Caco-2 (cell line): ENCODE results near the gene SLC16A3. TPM values are rescaled to one million over a fixed set of nuclear protein-coding genes. Genes with fewer than 3 reads are reported as not detected.
"Not testable (repeated sequence)": the region's sequence is repeated elsewhere in the genome, so short reads cannot be mapped to it uniquely, and the experiment has no call there.

Source experiments
- BruUV-seq: library from RNA; stranded (reverse); fragments of 400-500 nt; replicated peaks from 2 replicates; lab custom pipeline; 2021; lab: Mats Ljungman, UMichigan
- CTCF ChIA-PET: fragments of 300-600 bp; sonication (Branson Sonifier 250); formaldehyde crosslinking; loops from one replicate; lab custom pipeline; 2022; ENCODE audit warnings: antibody characterized with exemption; lab: Charles Lee
- POLR2A ChIA-PET: fragments of 300-600 bp; sonication (Branson Sonifier 250); formaldehyde crosslinking; loops from one replicate; lab custom pipeline; 2022; ENCODE audit warnings: antibody characterized with exemption; lab: Charles Lee
- DNase-seq, 2 experiments: peaks; one replicate each; pipeline versions ENCODE4 v3.0.0 to v3.0.0-alpha.2; 2020 to 2022
- H3K27me3 ChIP-seq: replicated peaks from 2 replicates; pipeline ENCODE4 v1.6.0; 2011; ENCODE audit warnings: low read length; ENCODE audit not compliant: control insufficient read depth, insufficient read depth
- H3K36me3 ChIP-seq: 2 replicates; pipeline ENCODE4 v1.5.1; 2011; ENCODE audit warnings: low read length; ENCODE audit not compliant: control insufficient read depth, insufficient read depth
- H3K4me1 ChIP-seq: fragments of 250-450 bp; sonication (Bioruptor Pico); 2 replicates; pipeline ENCODE4 v1.5.1; 2020; ENCODE audit warnings: mild to moderate bottlenecking
- H3K4me3 ChIP-seq: 2 replicates; pipeline ENCODE4 v1.5.1; 2011; ENCODE audit warnings: low read depth, mild to moderate bottlenecking, control low read depth, low read length
- H3K9me3 ChIP-seq: fragments of 250-450 bp; sonication (Bioruptor Pico); 2 replicates; pipeline ENCODE4 v1.5.1; 2020; ENCODE audit warnings: mild to moderate bottlenecking, moderate library complexity
- H3K27ac Mint-ChIP-seq: one replicate; pipeline ENCODE4 v1.8.0; 2022; ENCODE audit warnings: mixed read lengths; ENCODE audit not compliant: unreplicated experiment
- H3K27me3 Mint-ChIP-seq: one replicate; pipeline ENCODE4 v1.8.0; 2022; ENCODE audit warnings: mixed read lengths; ENCODE audit not compliant: insufficient read depth, unreplicated experiment
- H3K36me3 Mint-ChIP-seq: one replicate; pipeline ENCODE4 v1.8.0; 2022; ENCODE audit warnings: mild to moderate bottlenecking, mixed read lengths; ENCODE audit not compliant: insufficient read depth, unreplicated experiment
- H3K4me1 Mint-ChIP-seq: one replicate; pipeline ENCODE4 v1.8.0; 2022; ENCODE audit warnings: low read depth, mixed read lengths; ENCODE audit not compliant: unreplicated experiment
- H3K4me3 Mint-ChIP-seq: one replicate; pipeline ENCODE4 v1.8.0; 2022; ENCODE audit warnings: mild to moderate bottlenecking, moderate library complexity, mixed read lengths; ENCODE audit not compliant: unreplicated experiment
- H3K9me3 Mint-ChIP-seq: one replicate; pipeline ENCODE4 v1.8.0; 2022; ENCODE audit warnings: mixed read lengths; ENCODE audit not compliant: unreplicated experiment
- intact Hi-C: fragments of 100-400 bp; cut with micrococcal nuclease; formaldehyde crosslinking; loops from one replicate; pipeline ENCODE4 v1.10.0; 2022; ENCODE audit not compliant: unreplicated experiment
- total RNA-seq: library from RNA; stranded (reverse); gene quantifications from 2 replicates; pipeline ENCODE4 v1.2.3, GENCODE V29; 2022
- TF ChIP-seq, protein P1 (sequence below), 2 experiments: fragments of 200-600 bp in 1 of 2; IDR thresholded peaks; 1 replicate in 1 of 2; 2 replicates in 1 of 2; pipeline versions ENCODE4 v1.5.1 to v1.8.0; 2011 to 2022; ENCODE audit warnings: antibody characterized with exemption in 1 of 2, control low read depth in 1 of 2, inconsistent platforms in 1 of 2, low read depth in 1 of 2, low read length in 1 of 2, mild to moderate bottlenecking in 1 of 2, moderate library complexity in 1 of 2; ENCODE audit not compliant: insufficient read depth in 1 of 2, severe bottlenecking in 1 of 2, unreplicated experiment in 1 of 2

Gene SLC16A3
- total RNA-seq, 1 experiment from 2014 or later = 13.1 TPM

- H3K27me3 ChIP-seq = no peaks in the 10 kb centered on the region
- TF ChIP-seq, protein P1, sequence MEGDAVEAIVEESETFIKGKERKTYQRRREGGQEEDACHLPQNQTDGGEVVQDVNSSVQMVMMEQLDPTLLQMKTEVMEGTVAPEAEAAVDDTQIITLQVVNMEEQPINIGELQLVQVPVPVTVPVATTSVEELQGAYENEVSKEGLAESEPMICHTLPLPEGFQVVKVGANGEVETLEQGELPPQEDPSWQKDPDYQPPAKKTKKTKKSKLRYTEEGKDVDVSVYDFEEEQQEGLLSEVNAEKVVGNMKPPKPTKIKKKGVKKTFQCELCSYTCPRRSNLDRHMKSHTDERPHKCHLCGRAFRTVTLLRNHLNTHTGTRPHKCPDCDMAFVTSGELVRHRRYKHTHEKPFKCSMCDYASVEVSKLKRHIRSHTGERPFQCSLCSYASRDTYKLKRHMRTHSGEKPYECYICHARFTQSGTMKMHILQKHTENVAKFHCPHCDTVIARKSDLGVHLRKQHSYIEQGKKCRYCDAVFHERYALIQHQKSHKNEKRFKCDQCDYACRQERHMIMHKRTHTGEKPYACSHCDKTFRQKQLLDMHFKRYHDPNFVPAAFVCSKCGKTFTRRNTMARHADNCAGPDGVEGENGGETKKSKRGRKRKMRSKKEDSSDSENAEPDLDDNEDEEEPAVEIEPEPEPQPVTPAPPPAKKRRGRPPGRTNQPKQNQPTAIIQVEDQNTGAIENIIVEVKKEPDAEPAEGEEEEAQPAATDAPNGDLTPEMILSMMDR (IDR thresholded peaks at IDR 0.05; ENCODE audit: insufficient read depth in 1 of 2, low read depth in 1 of 2, low read length in 1 of 2, severe bottlenecking in 1 of 2, unreplicated experiment in 1 of 2) = no peak
- peaks cover 15% of the 10 kb centered on the region for H3K4me1 ChIP-seq
- Mint-ChIP-seq H3K36me3 (peaks cover 9% of the 10 kb centered on the region), H3K4me3 (no peak overlapping the region), H3K4me1 (peaks cover 12% of the 10 kb centered on the region), H3K27me3 (no peaks in the 10 kb centered on the region), H3K9me3 (no peaks in the 10 kb centered on the region), H3K27ac (peak overlapping the region; percentile 16)
- no TSS peak for BruUV-seq
- no peak overlapping the region for H3K4me3 ChIP-seq
- CTCF ChIA-PET = no interaction called here
- no peak for DNase-seq
- H3K36me3 ChIP-seq = peaks cover 2% of the 10 kb centered on the region
- intact Hi-C loops = no loop called here
- POLR2A ChIA-PET = no interaction called here
- no peaks in the 10 kb centered on the region for H3K9me3 ChIP-seq
Observed at GRCh38 chr17:82203920-82204319, 24.9 kb upstream of the SLC16A3 start.

- POLR2A ChIA-PET = interaction anchor here (0.6 to 1.4 kb wide), 4 partner anchors 68 to 690 kb away, joined by 3 to 9 read pairs (median 4); no protein-coding TSS in a partner anchor
- H3K27me3 ChIP-seq = no peaks in the 10 kb centered on the region
- Mint-ChIP-seq H3K27ac (peak overlapping the region; percentile 96), H3K4me3 (no peak overlapping the region), H3K27me3 (no peaks in the 10 kb centered on the region), H3K9me3 (no peaks in the 10 kb centered on the region), H3K36me3 (peaks cover 9% of the 10 kb centered on the region), H3K4me1 (peaks cover 12% of the 10 kb centered on the region)
- H3K9me3 ChIP-seq = no peaks in the 10 kb centered on the region
- H3K4me3 ChIP-seq = no peak overlapping the region
- peaks cover 2% of the 10 kb centered on the region for H3K36me3 ChIP-seq
- no TSS peak for BruUV-seq
- H3K4me1 ChIP-seq = peaks cover 15% of the 10 kb centered on the region
- TF ChIP-seq, protein P1 (IDR thresholded peaks at IDR 0.05; ENCODE audit: insufficient read depth in 1 of 2, low read depth in 1 of 2, low read length in 1 of 2, severe bottlenecking in 1 of 2, unreplicated experiment in 1 of 2) = no peak
- CTCF ChIA-PET = interaction anchor here (0.6 to 1.0 kb wide), 4 partner anchors 31 to 288 kb away, joined by 3 to 4 read pairs (median 4); partner anchors contain the start of genes CENPX and LRRC45
- intact Hi-C loops = no loop called here
- no peak for DNase-seq
Observed at GRCh38 chr17:82204831-82205719, 23.8 kb upstream of the SLC16A3 start.

GRCh38 chr17:82205720-82206508 lies 22.9 kb upstream of the SLC16A3 start:
- Mint-ChIP-seq H3K4me3 (peak overlapping the region; percentile 63), H3K36me3 (peaks cover 9% of the 10 kb centered on the region), H3K4me1 (peaks cover 12% of the 10 kb centered on the region), H3K9me3 (no peaks in the 10 kb centered on the region), H3K27ac (peak overlapping the region; percentile 96), H3K27me3 (no peaks in the 10 kb centered on the region)
- TF ChIP-seq, protein P1 (IDR thresholded peaks at IDR 0.05; ENCODE audit: insufficient read depth in 1 of 2, low read depth in 1 of 2, low read length in 1 of 2, severe bottlenecking in 1 of 2, unreplicated experiment in 1 of 2) = peak; percentile 90 to 96
- DNase-seq = peak; percentile 88 to 90
- POLR2A ChIA-PET = interaction anchor here (0.6 to 1.4 kb wide), 5 partner anchors 67 to 690 kb away, joined by 3 to 9 read pairs (median 3); partner anchors contain the start of gene DCXR
- Histone ChIP-seq H3K36me3 (peaks cover 2% of the 10 kb centered on the region), H3K4me3 (no peak overlapping the region), H3K4me1 (peaks cover 15% of the 10 kb centered on the region), H3K9me3 (no peaks in the 10 kb centered on the region), H3K27me3 (no peaks in the 10 kb centered on the region)
- intact Hi-C loops = loop anchor here (1.0 to 2.0 kb wide), 2 partner anchors 29 to 115 kb away; no protein-coding TSS in a partner anchor
- TSS peak; percentile 48 for BruUV-seq
- CTCF ChIA-PET = interaction anchor here (0.6 to 1.2 kb wide), 11 partner anchors 14 to 432 kb away, joined by 3 to 5 read pairs (median 3); partner anchors contain the start of genes CENPX, LRRC45 and SLC16A3

DNA sequence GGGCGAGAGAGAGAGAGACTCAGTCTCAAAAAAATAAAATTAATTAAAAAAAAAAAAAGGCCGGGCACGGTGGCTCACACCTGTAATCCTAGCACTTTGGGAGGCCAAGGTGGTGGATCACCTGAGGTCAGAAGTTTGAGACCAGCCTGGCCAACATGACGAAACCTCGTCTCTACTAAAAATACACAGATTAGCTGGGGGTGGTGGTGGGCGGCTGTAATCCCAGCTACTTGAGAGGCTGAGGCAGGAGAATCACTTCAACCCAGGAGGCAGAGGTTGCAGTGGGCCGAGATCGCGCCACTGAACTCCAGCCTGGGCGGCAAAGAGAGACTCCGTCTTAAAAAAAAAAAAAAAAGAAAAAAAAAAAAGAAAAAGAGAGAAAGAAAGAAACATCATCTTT lies 18.2 kb upstream of the SLC16A3 start:
- H3K36me3 ChIP-seq, H3K27ac Mint-ChIP-seq, H3K9me3 Mint-ChIP-seq, H3K4me3 Mint-ChIP-seq, H3K9me3 ChIP-seq, DNase-seq, H3K27me3 Mint-ChIP-seq, BruUV-seq, H3K4me3 ChIP-seq, H3K27me3 ChIP-seq, POLR2A ChIA-PET, intact Hi-C loops: not testable (repeated sequence)
- Mint-ChIP-seq H3K4me1 (peaks cover 17% of the 10 kb centered on the region), H3K36me3 (peaks cover 12% of the 10 kb centered on the region)
- H3K4me1 ChIP-seq = peaks cover 26% of the 10 kb centered on the region
- CTCF ChIA-PET = interaction anchor here (0.7 kb wide), 1 partner anchor 10 kb away, joined by 3 read pairs; no protein-coding TSS in a partner anchor
